HG03457 (cell line): ENCODE results near the gene VARS1.

Experiments
- ATAC-seq: cut with Tn5 transposase; IDR thresholded peaks from one replicate; pipeline ENCODE4 v1.9.1; 2021; ENCODE audit warnings: moderate number of reproducible peaks; ENCODE audit not compliant: unreplicated experiment

VARS1 gene

GRCh38 chr6:31749301-31750036, 46.1 kb downstream of the VARS1 start:
- no peak for ATAC-seq
